Neural progenitor cell (in vitro differentiated cells): ENCODE measurements around the gene SNX30. TPM values are rescaled to one million over a fixed set of nuclear protein-coding genes. Genes with fewer than 3 reads are reported as not detected.
A peak's percentile ranks its signal among the peaks of the same experiment; 100 is the strongest.

ENCODE experiments used
- DNase-seq: peaks from one replicate; pipeline ENCODE4 v3.0.0-alpha.2; 2016; ENCODE audit warnings: low spot score
- H2AFZ ChIP-seq: fragments of 200-600 bp; sonication (generic); replicated peaks from 2 replicates; pipeline ENCODE4 v1.6.1; 2016; ENCODE audit warnings: antibody characterized with exemption
- H3F3A ChIP-seq: fragments of 200-600 bp; sonication (generic); 2 replicates; pipeline ENCODE4 v1.6.1; 2016; ENCODE audit warnings: antibody characterized with exemption, low read depth
- H3K27ac ChIP-seq: fragments of 200-600 bp; sonication (generic); 2 replicates; pipeline ENCODE4 v1.5.1; 2016; ENCODE audit warnings: mild to moderate bottlenecking
- H3K27me3 ChIP-seq: fragments of 200-600 bp; sonication (generic); 2 replicates; pipeline ENCODE4 v1.6.1; 2016; ENCODE audit warnings: mild to moderate bottlenecking, moderate library complexity
- H3K36me3 ChIP-seq: fragments of 200-600 bp; sonication (generic); 2 replicates; pipeline ENCODE4 v1.5.1; 2016
- H3K4me1 ChIP-seq: fragments of 200-600 bp; sonication (generic); 2 replicates; pipeline ENCODE4 v1.6.1; 2016; ENCODE audit warnings: mixed run types
- H3K4me2 ChIP-seq: fragments of 200-600 bp; sonication (generic); 2 replicates; pipeline ENCODE4 v1.6.1; 2016
- H3K4me3 ChIP-seq: fragments of 200-600 bp; sonication (generic); 2 replicates; pipeline ENCODE4 v1.5.1; 2016
- H3K79me2 ChIP-seq: fragments of 200-600 bp; sonication (generic); 2 replicates; pipeline ENCODE4 v1.6.1; 2016; ENCODE audit warnings: low read depth
- H3K9ac ChIP-seq: fragments of 200-600 bp; sonication (generic); 2 replicates; pipeline ENCODE4 v1.6.1; 2016
- H3K9me3 ChIP-seq: fragments of 200-600 bp; sonication (generic); 2 replicates; pipeline ENCODE4 v1.5.1; 2016; ENCODE audit warnings: low read depth
- H4K20me1 ChIP-seq: fragments of 200-600 bp; sonication (generic); 2 replicates; pipeline ENCODE4 v1.6.1; 2016; ENCODE audit warnings: low read depth
- H3K27ac Mint-ChIP-seq: 3 replicates; pipeline ENCODE4 v1.8.0; 2021; ENCODE audit warnings: mixed read lengths
- H3K27me3 Mint-ChIP-seq: 2 replicates; pipeline ENCODE4 v1.8.0; 2022; ENCODE audit warnings: low read depth, mild to moderate bottlenecking, inconsistent platforms, moderate library complexity, mixed read lengths; ENCODE audit not compliant: insufficient read depth
- H3K36me3 Mint-ChIP-seq: 3 replicates; pipeline ENCODE4 v1.8.0; 2021; ENCODE audit warnings: mixed read lengths
- H3K4me1 Mint-ChIP-seq: 3 replicates; pipeline ENCODE4 v1.8.0; 2021; ENCODE audit warnings: mixed read lengths
- H3K4me3 Mint-ChIP-seq: 3 replicates; pipeline ENCODE4 v1.8.0; 2021; ENCODE audit warnings: mild to moderate bottlenecking, moderate library complexity, mixed read lengths
- H3K9me3 Mint-ChIP-seq: 3 replicates; pipeline ENCODE4 v1.8.0; 2020; ENCODE audit warnings: mixed read lengths
- EZH2 ChIP-seq: fragments of 200-600 bp; sonication (generic); IDR thresholded peaks from 2 replicates; pipeline ENCODE4 v1.6.1; 2017; ENCODE audit warnings: antibody characterized with exemption, mild to moderate bottlenecking, moderate library complexity
- EZH2phosphoT487 ChIP-seq: fragments of 200-600 bp; sonication (generic); IDR thresholded peaks from 2 replicates; pipeline ENCODE4 v1.6.1; 2017; ENCODE audit warnings: antibody characterized with exemption
- total RNA-seq: library from RNA; depleted of rRNA; stranded (reverse); fragments of >200 nt; gene quantifications from 2 replicates; pipeline ENCODE4 v1.2.3, GENCODE V29; 2015; ENCODE audit warnings: low replicate concordance
- TF ChIP-seq, protein P1 (sequence below): fragments of 200-600 bp; sonication (generic); IDR thresholded peaks from 2 replicates; pipeline ENCODE4 v1.5.1; 2017; ENCODE audit warnings: antibody characterized with exemption, mild to moderate bottlenecking

Gene SNX30
- total RNA-seq, 1 donor from 2014 or later: 19.9 TPM

DNA sequence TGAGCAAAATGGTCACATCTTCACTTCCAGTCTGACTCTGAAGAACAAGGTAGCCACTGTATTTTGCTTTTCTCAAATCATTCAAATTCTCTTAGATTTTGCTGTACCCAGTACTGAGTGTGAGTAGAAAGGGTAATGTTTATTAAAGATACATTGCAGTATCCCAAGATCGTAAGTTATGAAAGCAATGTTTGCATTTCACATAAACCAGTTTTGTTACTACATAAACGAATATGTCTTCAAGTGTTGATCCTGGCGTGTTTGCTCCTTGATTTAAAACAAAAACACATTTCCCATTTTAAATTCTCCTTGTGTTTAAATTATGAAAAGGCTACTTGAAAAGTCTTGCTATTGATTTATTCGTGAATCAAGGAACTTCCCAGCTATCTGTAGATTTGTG, 22.0 kb downstream of the SNX30 start:
- H3K27ac Mint-ChIP-seq: no peak overlapping the region
- H3K27ac ChIP-seq: peak overlapping the region; percentile 22
- no peaks in the 10 kb centered on the region for H3K27me3 Mint-ChIP-seq
- H3K4me2 ChIP-seq: peak overlapping the region; percentile 23
- H3K36me3 Mint-ChIP-seq: peaks cover 5% of the 10 kb centered on the region
- no peak overlapping the region for H3K4me3 Mint-ChIP-seq
- H3F3A ChIP-seq: no peaks in the 10 kb centered on the region
- H2AFZ ChIP-seq: no peak overlapping the region
- H3K27me3 ChIP-seq: no peaks in the 10 kb centered on the region
- peaks cover 4% of the 10 kb centered on the region for H3K9me3 Mint-ChIP-seq
- peaks cover 6% of the 10 kb centered on the region for H4K20me1 ChIP-seq
- TF ChIP-seq EZH2phosphoT487: no peak
- TF ChIP-seq EZH2: no peak
- TF ChIP-seq, protein P1, sequence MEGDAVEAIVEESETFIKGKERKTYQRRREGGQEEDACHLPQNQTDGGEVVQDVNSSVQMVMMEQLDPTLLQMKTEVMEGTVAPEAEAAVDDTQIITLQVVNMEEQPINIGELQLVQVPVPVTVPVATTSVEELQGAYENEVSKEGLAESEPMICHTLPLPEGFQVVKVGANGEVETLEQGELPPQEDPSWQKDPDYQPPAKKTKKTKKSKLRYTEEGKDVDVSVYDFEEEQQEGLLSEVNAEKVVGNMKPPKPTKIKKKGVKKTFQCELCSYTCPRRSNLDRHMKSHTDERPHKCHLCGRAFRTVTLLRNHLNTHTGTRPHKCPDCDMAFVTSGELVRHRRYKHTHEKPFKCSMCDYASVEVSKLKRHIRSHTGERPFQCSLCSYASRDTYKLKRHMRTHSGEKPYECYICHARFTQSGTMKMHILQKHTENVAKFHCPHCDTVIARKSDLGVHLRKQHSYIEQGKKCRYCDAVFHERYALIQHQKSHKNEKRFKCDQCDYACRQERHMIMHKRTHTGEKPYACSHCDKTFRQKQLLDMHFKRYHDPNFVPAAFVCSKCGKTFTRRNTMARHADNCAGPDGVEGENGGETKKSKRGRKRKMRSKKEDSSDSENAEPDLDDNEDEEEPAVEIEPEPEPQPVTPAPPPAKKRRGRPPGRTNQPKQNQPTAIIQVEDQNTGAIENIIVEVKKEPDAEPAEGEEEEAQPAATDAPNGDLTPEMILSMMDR: no peak
- no peak for DNase-seq
- no peak overlapping the region for H3K9ac ChIP-seq
- H3K4me1 ChIP-seq: peaks cover 20% of the 10 kb centered on the region
- no peaks in the 10 kb centered on the region for H3K36me3 ChIP-seq
- no peaks in the 10 kb centered on the region for H3K4me1 Mint-ChIP-seq
- peaks cover 3% of the 10 kb centered on the region for H3K79me2 ChIP-seq
- H3K4me3 ChIP-seq: no peak overlapping the region
- H3K9me3 ChIP-seq: no peaks in the 10 kb centered on the region

DNA sequence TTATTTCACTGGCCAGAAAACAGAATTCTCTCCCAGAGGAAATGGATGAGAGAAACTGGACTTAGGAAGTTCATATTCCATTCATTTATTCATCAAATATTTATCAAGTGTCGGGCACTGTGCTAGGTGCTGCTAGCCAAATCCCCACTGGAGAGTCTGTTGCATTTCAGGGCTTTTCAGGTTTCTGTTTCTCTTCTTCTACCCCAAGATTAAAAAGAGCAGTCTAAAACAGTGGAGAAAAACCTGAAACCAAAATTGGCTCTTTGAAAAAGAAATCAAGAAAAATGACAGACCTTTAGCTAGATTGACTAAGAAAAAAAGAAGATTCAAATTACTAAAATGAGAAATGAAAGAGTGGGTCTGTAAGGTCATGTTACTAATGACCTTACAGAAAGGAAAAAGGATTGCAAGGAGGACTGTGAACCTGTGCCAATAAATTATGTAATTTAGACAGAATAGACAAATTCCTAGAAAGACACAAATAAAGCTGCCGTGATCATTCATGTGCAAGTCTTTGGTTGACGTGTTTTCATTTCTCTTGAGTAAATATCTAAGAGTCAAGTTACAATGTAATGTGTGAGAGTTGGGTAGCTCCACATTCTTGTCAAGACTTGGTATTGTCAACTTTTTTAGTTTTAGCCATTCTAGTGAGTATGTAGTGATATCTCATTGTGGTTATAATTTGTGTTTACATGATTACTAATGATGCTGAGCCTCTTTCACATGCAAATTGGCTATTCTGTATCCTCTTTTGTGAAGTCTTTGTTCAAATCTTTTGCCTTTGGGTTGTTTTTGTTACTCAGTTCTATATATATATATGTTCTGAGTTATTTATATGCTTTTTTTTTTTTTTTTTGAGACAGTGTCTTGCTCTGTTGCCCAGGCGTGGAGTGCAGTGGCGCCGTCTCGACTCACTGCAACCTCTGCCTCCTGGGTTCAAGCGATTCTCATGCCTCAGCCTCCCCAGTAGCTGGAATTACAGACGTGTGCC, 23.7 kb downstream of the SNX30 start:
- no peak overlapping the region for H3K9ac ChIP-seq
- DNase-seq: no peak
- no peak overlapping the region for H3K4me3 ChIP-seq
- H3K27ac Mint-ChIP-seq: no peak overlapping the region
- no peak overlapping the region for H2AFZ ChIP-seq
- H3K27me3 Mint-ChIP-seq: no peaks in the 10 kb centered on the region
- no peaks in the 10 kb centered on the region for H3K27me3 ChIP-seq
- H3K4me3 Mint-ChIP-seq: no peak overlapping the region
- peaks cover 20% of the 10 kb centered on the region for H3K4me1 ChIP-seq
- no peaks in the 10 kb centered on the region for H3K9me3 ChIP-seq
- no peaks in the 10 kb centered on the region for H3K4me1 Mint-ChIP-seq
- H3K9me3 Mint-ChIP-seq: peaks cover 3% of the 10 kb centered on the region
- H4K20me1 ChIP-seq: peaks cover 6% of the 10 kb centered on the region
- H3K36me3 ChIP-seq: no peaks in the 10 kb centered on the region
- H3K27ac ChIP-seq: no peak overlapping the region
- H3K36me3 Mint-ChIP-seq: peaks cover 6% of the 10 kb centered on the region
- TF ChIP-seq EZH2: no peak
- TF ChIP-seq EZH2phosphoT487: no peak
- TF ChIP-seq, protein P1: no peak
- no peaks in the 10 kb centered on the region for H3F3A ChIP-seq
- no peaks in the 10 kb centered on the region for H3K79me2 ChIP-seq
- H3K4me2 ChIP-seq: no peak overlapping the region

DNA sequence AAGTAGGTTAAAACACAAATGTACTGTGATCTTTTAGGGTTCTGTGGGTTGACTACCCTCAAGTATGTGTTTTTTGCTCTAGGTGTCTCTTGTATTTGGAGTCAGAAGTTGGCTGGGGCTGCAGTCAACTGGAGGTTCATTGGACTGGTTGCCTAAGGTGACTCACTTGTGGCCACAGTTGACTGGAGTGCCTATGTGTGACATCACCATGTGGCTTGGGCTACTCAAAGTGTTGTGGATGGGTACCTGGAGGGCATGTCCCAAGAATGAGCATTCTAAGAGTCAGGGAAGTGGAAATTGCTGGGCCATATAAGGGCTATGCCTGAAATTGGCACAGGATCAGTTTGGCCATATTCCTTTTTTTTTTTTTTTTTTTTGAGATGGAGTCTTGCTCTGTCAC, 27.4 kb downstream of the SNX30 start:
- Histone ChIP-seq H3K27ac (no peak overlapping the region), H3K9me3 (no peaks in the 10 kb centered on the region), H3F3A (no peaks in the 10 kb centered on the region), H3K4me2 (no peak overlapping the region), H3K9ac (no peak overlapping the region), H3K27me3 (no peaks in the 10 kb centered on the region), H2AFZ (no peak overlapping the region), H3K79me2 (no peaks in the 10 kb centered on the region), H3K4me3 (no peak overlapping the region), H3K36me3 (no peaks in the 10 kb centered on the region), H3K4me1 (peaks cover 4% of the 10 kb centered on the region), H4K20me1 (peaks cover 11% of the 10 kb centered on the region)
- no peak overlapping the region for H3K4me3 Mint-ChIP-seq
- H3K9me3 Mint-ChIP-seq: peaks cover 3% of the 10 kb centered on the region
- H3K27ac Mint-ChIP-seq: no peak overlapping the region
- no peaks in the 10 kb centered on the region for H3K4me1 Mint-ChIP-seq
- H3K27me3 Mint-ChIP-seq: peaks cover 2% of the 10 kb centered on the region
- H3K36me3 Mint-ChIP-seq: peaks cover 2% of the 10 kb centered on the region
- no peak for TF ChIP-seq EZH2phosphoT487
- no peak for TF ChIP-seq EZH2
- TF ChIP-seq, protein P1: no peak
- DNase-seq: no peak
